HepG2 (cell line): ENCODE measurements around the gene KDM2B. TPM values are rescaled to one million over a fixed set of nuclear protein-coding genes. Genes with fewer than 3 reads are reported as not detected.
A peak's percentile ranks its signal among the peaks of the same experiment; 100 is the strongest.

Experiments
- AGO1 ChIP-seq: fragments of 200-400 bp; formaldehyde crosslinking; IDR thresholded peaks from 2 replicates; pipeline ENCODE4 v1.6.1; 2017; ENCODE audit warnings: mild to moderate bottlenecking, low read depth, low read length, moderate library complexity; ENCODE audit not compliant: poor library complexity, severe bottlenecking
- CBX1 ChIP-seq: IDR thresholded peaks from one replicate; pipeline ENCODE4 v1.6.1; 2016; ENCODE audit warnings: antibody characterized with exemption, low read depth
- EEA1 ChIP-seq: sonication (generic); formaldehyde crosslinking; IDR thresholded peaks from 2 replicates; pipeline ENCODE4 v1.5.1; 2020; ENCODE audit warnings: mild to moderate bottlenecking, missing genetic modification reagents, borderline replicate concordance
- ELF3 ChIP-seq: IDR thresholded peaks from 2 replicates; pipeline ENCODE4 v1.6.1; 2016; ENCODE audit warnings: missing genetic modification reagents, missing compliant biosample characterization
- GATA4 ChIP-seq: sonication (generic); IDR thresholded peaks from 2 replicates; pipeline ENCODE4 v1.6.1; 2016; ENCODE audit warnings: antibody characterized with exemption, low read depth, borderline replicate concordance
- HOXA9 ChIP-seq: sonication (generic); formaldehyde crosslinking; IDR thresholded peaks from 2 replicates; pipeline ENCODE4 v1.8.1; 2022; ENCODE audit warnings: missing genetic modification reagents, mild to moderate bottlenecking, moderate library complexity, borderline replicate concordance
- MEF2D ChIP-seq: sonication (generic); formaldehyde crosslinking; IDR thresholded peaks from 2 replicates; pipeline ENCODE4 v1.5.1; 2020; ENCODE audit warnings: mild to moderate bottlenecking, missing genetic modification reagents
- NPAS2 ChIP-seq: sonication (generic); formaldehyde crosslinking; IDR thresholded peaks from 2 replicates; pipeline ENCODE4 v1.8.0; 2022; ENCODE audit warnings: mild to moderate bottlenecking, missing genetic modification reagents, borderline replicate concordance
- SALL1 ChIP-seq: sonication (generic); formaldehyde crosslinking; IDR thresholded peaks from 2 replicates; pipeline ENCODE4 v1.8.0; 2022; ENCODE audit warnings: mild to moderate bottlenecking, missing genetic modification reagents
- SRSF4 ChIP-seq: fragments of 200-400 bp; formaldehyde crosslinking; IDR thresholded peaks from one replicate; pipeline ENCODE4 v1.6.1; 2018; ENCODE audit warnings: mild to moderate bottlenecking, low read depth, low read length, moderate library complexity; ENCODE audit not compliant: poor library complexity, severe bottlenecking
- SRSF9 ChIP-seq: fragments of 200-400 bp; formaldehyde crosslinking; IDR thresholded peaks from 2 replicates; pipeline ENCODE4 v1.6.1; 2018; ENCODE audit warnings: borderline replicate concordance, mild to moderate bottlenecking, low read depth, low read length; ENCODE audit not compliant: insufficient read depth, poor library complexity, severe bottlenecking
- ZBTB7B ChIP-seq: sonication (generic); formaldehyde crosslinking; IDR thresholded peaks from 2 replicates; pipeline ENCODE4 v1.4.0; 2020; ENCODE audit warnings: missing genetic modification reagents
- ZNF12 ChIP-seq: sonication (generic); formaldehyde crosslinking; IDR thresholded peaks from 2 replicates; pipeline ENCODE4 v1.5.0; 2020; ENCODE audit warnings: missing genetic modification reagents
- ZNF234 ChIP-seq: sonication (generic); formaldehyde crosslinking; conservative IDR thresholded peaks from 2 replicates; pipeline ENCODE4 v1.5.1; 2020; ENCODE audit warnings: mild to moderate bottlenecking, missing genetic modification reagents
- ZNF253 ChIP-seq: sonication (generic); formaldehyde crosslinking; IDR thresholded peaks from 2 replicates; pipeline ENCODE4 v1.8.0; 2022; ENCODE audit warnings: mild to moderate bottlenecking, missing genetic modification reagents, borderline replicate concordance
- ZNF343 ChIP-seq: sonication (generic); formaldehyde crosslinking; IDR thresholded peaks from 2 replicates; pipeline ENCODE4 v1.4.0; 2020; ENCODE audit warnings: mild to moderate bottlenecking, missing genetic modification reagents
- ZNF563 ChIP-seq: sonication (generic); formaldehyde crosslinking; IDR thresholded peaks from 2 replicates; pipeline ENCODE4 v1.8.0; 2022; ENCODE audit warnings: mild to moderate bottlenecking, moderate library complexity, missing genetic modification reagents
- polyA plus RNA-seq, 8 experiments: library from polyadenylated mRNA; depleted of rRNA in 3 of 8; stranded (reverse) in 7 of 8; unstranded in 1 of 8; fragments of >200 nt; fragmentation: Illumina TruSeq in 4 of 8; extraction: Trizol in 4 of 8; gene quantifications; 2 replicates each; pipeline versions ENCODE4 v1.2.1 to v1.2.3, GENCODE V29; 2011 to 2016; ENCODE audit warnings: low read depth in 4 of 8, missing spikeins in 1 of 8, mixed read lengths in 1 of 8; ENCODE audit not compliant: insufficient read depth in 1 of 8
- total RNA-seq, 5 experiments: library from RNA; depleted of rRNA; stranded (reverse); fragments of >200 nt; fragmentation: Illumina TruSeq; extraction: Trizol; gene quantifications; 2 replicates each; pipeline ENCODE4 v1.2.3, GENCODE V29; 2016; ENCODE audit warnings: low read depth in 1 of 5
- TF ChIP-seq, protein P1 (sequence below): IDR thresholded peaks from 2 replicates; pipeline ENCODE4 v1.6.1; 2012; ENCODE audit warnings: low read depth, low read length, improper control_type of control experiment
- TF ChIP-seq, protein P2 (sequence below): sonication (generic); formaldehyde crosslinking; IDR thresholded peaks from 2 replicates; pipeline ENCODE4 v1.9.0; 2021; ENCODE audit warnings: missing genetic modification reagents, borderline replicate concordance
- TF ChIP-seq, protein P3 (sequence below): sonication (generic); formaldehyde crosslinking; IDR thresholded peaks from 2 replicates; pipeline ENCODE4 v1.5.0; 2020; ENCODE audit warnings: missing genetic modification reagents
- TF ChIP-seq, protein P4 (sequence below): sonication (generic); formaldehyde crosslinking; IDR thresholded peaks from 2 replicates; pipeline ENCODE4 v1.4.0; 2020; ENCODE audit warnings: missing genetic modification reagents

The KDM2B gene
- total and polyA plus RNA-seq, 2 of the 13 experiments (the other 11 are each of a cell fraction or from before 2014, with no cell fraction given), result 17.5 to 26.1 TPM

DNA sequence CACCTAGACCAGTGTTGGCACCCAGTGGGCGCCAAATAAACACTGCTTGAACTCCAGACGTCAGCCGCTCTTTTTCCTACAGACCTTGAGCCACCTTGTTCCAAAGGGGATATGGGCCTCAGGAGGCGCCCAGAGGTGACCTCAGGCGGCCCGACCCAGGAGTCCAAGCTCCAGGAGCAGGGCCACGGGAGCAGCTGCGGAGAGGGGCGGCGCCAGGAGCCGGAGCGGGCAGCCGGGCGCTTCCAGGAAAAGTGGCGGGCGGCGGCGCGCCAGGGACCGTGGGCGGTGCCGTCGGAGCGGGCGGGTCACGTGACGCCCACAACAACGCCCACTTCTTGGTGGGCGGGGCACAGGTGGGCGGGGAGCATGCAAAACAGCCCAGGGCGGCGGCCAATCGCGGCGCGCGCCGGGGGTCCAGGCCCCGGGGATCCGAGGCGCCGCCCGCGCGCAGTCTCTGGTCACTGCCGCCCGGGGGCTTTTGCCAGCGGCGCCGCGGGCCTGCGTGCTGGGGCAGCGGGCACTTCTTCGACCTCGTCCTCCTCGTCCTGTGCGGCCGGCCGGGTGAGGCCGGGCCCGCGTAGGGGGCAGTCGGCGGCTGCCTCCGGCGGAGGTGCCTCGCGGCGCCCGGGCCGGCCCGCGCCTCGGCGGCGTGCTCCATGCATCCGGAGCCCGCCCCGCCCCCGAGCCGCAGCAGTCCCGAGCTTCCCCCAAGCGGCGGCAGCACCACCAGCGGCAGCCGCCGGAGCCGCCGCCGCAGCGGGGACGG, 45.4 kb upstream of the KDM2B start, which contains the start of gene ORAI1 (continued):
- TF ChIP-seq SRSF4 (no peak), AGO1 (no peak), ZNF234 (no peak), EEA1 (CRISPR knock-in tag) (no peak), HOXA9 (CRISPR knock-in tag) (no peak), ZBTB7B (CRISPR knock-in tag) (0 out of 2 replicates have a peak, but pooled peaks have one; percentile 16), ZNF12 (no peak), CBX1 (peak; percentile 13), ELF3 (peak; percentile 68), ZNF343 (no peak), NPAS2 (no peak), GATA4 (no peak), ZNF563 (CRISPR knock-in tag) (peak; percentile 41; the same call in 1 of the 2 replicates), SRSF9 (no peak), ZNF253 (CRISPR knock-in tag) (no peak), MEF2D (CRISPR knock-in tag) (no peak), SALL1 (peak; percentile 69)
- TF ChIP-seq, protein P1, sequence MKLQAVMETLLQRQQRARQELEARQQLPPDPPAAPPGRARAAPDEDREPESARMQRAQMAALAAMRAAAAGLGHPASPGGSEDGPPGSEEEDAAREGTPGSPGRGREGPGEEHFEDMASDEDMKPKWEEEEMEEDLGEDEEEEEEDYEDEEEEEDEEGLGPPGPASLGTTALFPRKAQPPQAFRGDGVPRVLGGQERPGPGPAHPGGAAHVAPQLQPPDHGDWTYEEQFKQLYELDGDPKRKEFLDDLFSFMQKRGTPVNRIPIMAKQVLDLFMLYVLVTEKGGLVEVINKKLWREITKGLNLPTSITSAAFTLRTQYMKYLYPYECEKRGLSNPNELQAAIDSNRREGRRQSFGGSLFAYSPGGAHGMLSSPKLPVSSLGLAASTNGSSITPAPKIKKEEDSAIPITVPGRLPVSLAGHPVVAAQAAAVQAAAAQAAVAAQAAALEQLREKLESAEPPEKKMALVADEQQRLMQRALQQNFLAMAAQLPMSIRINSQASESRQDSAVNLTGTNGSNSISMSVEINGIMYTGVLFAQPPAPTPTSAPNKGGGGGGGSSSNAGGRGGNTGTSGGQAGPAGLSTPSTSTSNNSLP, result no peak
- TF ChIP-seq, protein P2, sequence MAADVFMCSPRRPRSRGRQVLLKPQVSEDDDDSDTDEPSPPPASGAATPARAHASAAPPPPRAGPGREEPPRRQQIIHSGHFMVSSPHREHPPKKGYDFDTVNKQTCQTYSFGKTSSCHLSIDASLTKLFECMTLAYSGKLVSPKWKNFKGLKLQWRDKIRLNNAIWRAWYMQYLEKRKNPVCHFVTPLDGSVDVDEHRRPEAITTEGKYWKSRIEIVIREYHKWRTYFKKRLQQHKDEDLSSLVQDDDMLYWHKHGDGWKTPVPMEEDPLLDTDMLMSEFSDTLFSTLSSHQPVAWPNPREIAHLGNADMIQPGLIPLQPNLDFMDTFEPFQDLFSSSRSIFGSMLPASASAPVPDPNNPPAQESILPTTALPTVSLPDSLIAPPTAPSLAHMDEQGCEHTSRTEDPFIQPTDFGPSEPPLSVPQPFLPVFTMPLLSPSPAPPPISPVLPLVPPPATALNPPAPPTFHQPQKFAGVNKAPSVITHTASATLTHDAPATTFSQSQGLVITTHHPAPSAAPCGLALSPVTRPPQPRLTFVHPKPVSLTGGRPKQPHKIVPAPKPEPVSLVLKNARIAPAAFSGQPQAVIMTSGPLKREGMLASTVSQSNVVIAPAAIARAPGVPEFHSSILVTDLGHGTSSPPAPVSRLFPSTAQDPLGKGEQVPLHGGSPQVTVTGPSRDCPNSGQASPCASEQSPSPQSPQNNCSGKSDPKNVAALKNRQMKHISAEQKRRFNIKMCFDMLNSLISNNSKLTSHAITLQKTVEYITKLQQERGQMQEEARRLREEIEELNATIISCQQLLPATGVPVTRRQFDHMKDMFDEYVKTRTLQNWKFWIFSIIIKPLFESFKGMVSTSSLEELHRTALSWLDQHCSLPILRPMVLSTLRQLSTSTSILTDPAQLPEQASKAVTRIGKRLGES (CRISPR knock-in tag), result no peak
- TF ChIP-seq, protein P3, sequence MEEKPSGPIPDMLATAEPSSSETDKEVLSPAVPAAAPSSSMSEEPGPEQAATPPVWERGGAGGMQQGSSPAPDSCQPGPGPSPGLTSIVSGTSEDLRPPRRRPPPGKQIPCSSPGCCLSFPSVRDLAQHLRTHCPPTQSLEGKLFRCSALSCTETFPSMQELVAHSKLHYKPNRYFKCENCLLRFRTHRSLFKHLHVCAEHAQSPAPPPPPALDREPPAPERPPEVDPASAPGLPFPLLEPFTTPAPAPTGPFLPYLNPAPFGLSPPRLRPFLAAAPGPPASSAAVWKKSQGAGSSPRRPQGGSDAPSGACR, result no peak
- TF ChIP-seq, protein P4, sequence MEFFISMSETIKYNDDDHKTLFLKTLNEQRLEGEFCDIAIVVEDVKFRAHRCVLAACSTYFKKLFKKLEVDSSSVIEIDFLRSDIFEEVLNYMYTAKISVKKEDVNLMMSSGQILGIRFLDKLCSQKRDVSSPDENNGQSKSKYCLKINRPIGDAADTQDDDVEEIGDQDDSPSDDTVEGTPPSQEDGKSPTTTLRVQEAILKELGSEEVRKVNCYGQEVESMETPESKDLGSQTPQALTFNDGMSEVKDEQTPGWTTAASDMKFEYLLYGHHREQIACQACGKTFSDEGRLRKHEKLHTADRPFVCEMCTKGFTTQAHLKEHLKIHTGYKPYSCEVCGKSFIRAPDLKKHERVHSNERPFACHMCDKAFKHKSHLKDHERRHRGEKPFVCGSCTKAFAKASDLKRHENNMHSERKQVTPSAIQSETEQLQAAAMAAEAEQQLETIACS (CRISPR knock-in tag), result 0 out of 2 replicates have a peak, but pooled peaks have one; percentile 28
